HUES64 (cell line): ENCODE data around the gene FCN3.
"Not testable (repeated sequence)": the region's sequence is repeated elsewhere in the genome, so short reads cannot be mapped to it uniquely, and the experiment has no call there.

Experiments used
- H3K27ac ChIP-seq: 2 replicates; pipeline ENCODE4 v1.7.0; 2013; ENCODE audit warnings: low read depth, low read length, inconsistent platforms
- H3K27me3 ChIP-seq: 2 replicates; pipeline ENCODE4 v1.6.1; 2013; ENCODE audit warnings: mild to moderate bottlenecking, low read length; ENCODE audit not compliant: insufficient read depth
- H3K36me3 ChIP-seq: 2 replicates; pipeline ENCODE4 v1.6.1; 2013; ENCODE audit warnings: mild to moderate bottlenecking, low read length; ENCODE audit not compliant: insufficient read depth
- H3K4me1 ChIP-seq: 2 replicates; pipeline ENCODE4 v1.6.1; 2013; ENCODE audit warnings: mild to moderate bottlenecking, low read length, moderate library complexity; ENCODE audit not compliant: insufficient read depth
- H3K4me3 ChIP-seq: 2 replicates; pipeline ENCODE4 v1.5.1; 2013; ENCODE audit warnings: mild to moderate bottlenecking, low read length, moderate library complexity
- H3K9ac ChIP-seq: 2 replicates; pipeline ENCODE4 v1.6.1; 2013; ENCODE audit warnings: mild to moderate bottlenecking, low read depth, low read length
- H3K9me3 ChIP-seq: 2 replicates; pipeline ENCODE4 v1.6.1; 2013; ENCODE audit warnings: low read depth, low read length; ENCODE audit not compliant: insufficient read depth
- WGBS: fragments of 150-250, 120-280 bp; methylation state at CpG from one replicate; pipeline ENCODE4 v1.1.7; 2013; ENCODE audit warnings: missing lambda C conversion rate; 5-methylcytosine and 5-hydroxymethylcytosine counted together

FCN3 gene

GRCh38 chr1:27406791-27407190, 32.2 kb upstream of the FCN3 start:
- not testable (repeated sequence) for H3K9me3 ChIP-seq, H3K27me3 ChIP-seq, H3K9ac ChIP-seq, H3K27ac ChIP-seq, H3K4me3 ChIP-seq
- Histone ChIP-seq H3K4me1 (peaks cover 36% of the 10 kb centered on the region), H3K36me3 (peaks cover 44% of the 10 kb centered on the region)
- WGBS = 93% methylated on average over 2 of the region's 2 CpGs

GRCh38 chr1:27406362-27406680, 31.7 kb upstream of the FCN3 start:
- Histone ChIP-seq H3K27me3 (no peaks in the 10 kb centered on the region), H3K9me3 (no peaks in the 10 kb centered on the region), H3K4me1 (peaks cover 36% of the 10 kb centered on the region), H3K9ac (0 out of 2 replicates have a peak overlapping the region, but pooled peaks have one; percentile 13), H3K27ac (peak overlapping the region; percentile 56), H3K4me3 (no peak overlapping the region), H3K36me3 (peaks cover 42% of the 10 kb centered on the region)
- WGBS = 64% methylated on average over 4 of the region's 4 CpGs

- Histone ChIP-seq H3K4me1 (peaks cover 36% of the 10 kb centered on the region), H3K9ac (0 out of 2 replicates have a peak overlapping the region, but pooled peaks have one; percentile 13)
Measured at GRCh38 chr1:27405598-27406361, 31.2 kb upstream of the FCN3 start.

GRCh38 chr1:27405074-27405473, 30.4 kb upstream of the FCN3 start:
- 33% methylated on average over 13 of the region's 13 CpGs for WGBS
- Histone ChIP-seq H3K27me3 (no peaks in the 10 kb centered on the region), H3K9me3 (no peaks in the 10 kb centered on the region), H3K4me3 (no peak overlapping the region), H3K4me1 (peaks cover 36% of the 10 kb centered on the region), H3K9ac (no peak overlapping the region), H3K36me3 (peaks cover 29% of the 10 kb centered on the region), H3K27ac (peak overlapping the region; percentile 69)

More at GRCh38 chr1:27405598-27406361, 31.2 kb upstream of the FCN3 start:
- Histone ChIP-seq H3K36me3 (peaks cover 36% of the 10 kb centered on the region), H3K27ac (peak overlapping the region; percentile 69)
- H3K4me3 ChIP-seq, H3K27me3 ChIP-seq, H3K9me3 ChIP-seq: not testable (repeated sequence)
- WGBS = 34% methylated on average over 16 of the region's 18 CpGs

GRCh38 chr1:27403931-27404330, 29.3 kb upstream of the FCN3 start:
- Histone ChIP-seq H3K4me1 (peaks cover 39% of the 10 kb centered on the region), H3K4me3 (no peak overlapping the region), H3K9ac (no peak overlapping the region), H3K27ac (peak overlapping the region; percentile 67), H3K36me3 (peaks cover 21% of the 10 kb centered on the region), H3K27me3 (no peaks in the 10 kb centered on the region), H3K9me3 (no peaks in the 10 kb centered on the region)

- Histone ChIP-seq H3K9ac (no peak overlapping the region), H3K27me3 (no peaks in the 10 kb centered on the region), H3K36me3 (peaks cover 14% of the 10 kb centered on the region), H3K9me3 (no peaks in the 10 kb centered on the region), H3K27ac (peak overlapping the region; percentile 67), H3K4me3 (no peak overlapping the region), H3K4me1 (peaks cover 44% of the 10 kb centered on the region)
- 72% methylated on average over 24 of the region's 24 CpGs for WGBS
Measured at GRCh38 chr1:27403065-27403726, 28.6 kb upstream of the FCN3 start.

GRCh38 chr1:27402349-27402754, 27.7 kb upstream of the FCN3 start:
- peak overlapping the region; percentile 8; the same call in 1 of the 2 replicates for H3K27ac ChIP-seq
- no peak overlapping the region for H3K9ac ChIP-seq
- H3K4me1 ChIP-seq = peaks cover 49% of the 10 kb centered on the region

GRCh38 chr1:27400963-27401341, 26.3 kb upstream of the FCN3 start:
- Histone ChIP-seq H3K9me3 (no peaks in the 10 kb centered on the region), H3K27me3 (no peaks in the 10 kb centered on the region), H3K36me3 (no peaks in the 10 kb centered on the region), H3K4me3 (no peak overlapping the region), H3K9ac (no peak overlapping the region), H3K27ac (no peak overlapping the region), H3K4me1 (peaks cover 44% of the 10 kb centered on the region)
- WGBS = 92% methylated on average over 5 of the region's 5 CpGs

More at GRCh38 chr1:27402349-27402754, 27.7 kb upstream of the FCN3 start:
- Histone ChIP-seq H3K9me3 (no peaks in the 10 kb centered on the region), H3K27me3 (no peaks in the 10 kb centered on the region), H3K36me3 (peaks cover 6% of the 10 kb centered on the region; the same call in 1 of the 2 replicates), H3K4me3 (no peak overlapping the region)
- WGBS = 78% methylated on average over 8 of the region's 8 CpGs

GRCh38 chr1:27400082-27400962, 25.7 kb upstream of the FCN3 start:
- H3K4me3 ChIP-seq = no peak overlapping the region
- H3K27ac ChIP-seq = no peak overlapping the region
- WGBS = 64% methylated on average over 13 of the region's 13 CpGs
- H3K9me3 ChIP-seq = no peaks in the 10 kb centered on the region
- H3K4me1 ChIP-seq = peaks cover 41% of the 10 kb centered on the region
- H3K9ac ChIP-seq = no peak overlapping the region
- H3K27me3 ChIP-seq = no peaks in the 10 kb centered on the region
- H3K36me3 ChIP-seq = no peaks in the 10 kb centered on the region

GRCh38 chr1:27399251-27400025, 24.8 kb upstream of the FCN3 start:
- H3K27me3 ChIP-seq = no peaks in the 10 kb centered on the region
- 90% methylated on average over 13 of the region's 19 CpGs for WGBS
- H3K4me1 ChIP-seq = peaks cover 32% of the 10 kb centered on the region
- H3K27ac ChIP-seq = no peak overlapping the region
- no peak overlapping the region for H3K4me3 ChIP-seq
- no peak overlapping the region for H3K9ac ChIP-seq
- no peaks in the 10 kb centered on the region for H3K36me3 ChIP-seq
- no peaks in the 10 kb centered on the region for H3K9me3 ChIP-seq
